Stimulated activated CD8-positive, alpha-beta memory T cell treated with anti-CD3 and anti-CD28 coated beads, Interleukin-15, amount 100 ng/mL, for 48 hours (primary cell): Measurements from ENCODE around the gene SORCS2.

Source experiments
- DNase-seq, 2 donors: peaks; one replicate each; pipeline ENCODE4 v3.0.0-alpha.2; 2020; ENCODE audit warnings: low read depth in 2 of 2

Gene SORCS2

GRCh38 chr4:7507381-7507780 lies 315.0 kb downstream of the SORCS2 start:
- no peak for DNase-seq

- no peak for DNase-seq
Measured at GRCh38 chr4:7510066-7510465, 317.7 kb downstream of the SORCS2 start.

- DNase-seq, result no peak
Measured at GRCh38 chr4:7510538-7510937, 318.2 kb downstream of the SORCS2 start.

- no peak for DNase-seq
Measured at GRCh38 chr4:7511525-7511924, 319.2 kb downstream of the SORCS2 start.

GRCh38 chr4:7512428-7512827 lies 320.1 kb downstream of the SORCS2 start:
- no peak for DNase-seq

- DNase-seq, result no peak
Measured at GRCh38 chr4:7512946-7513345, 320.6 kb downstream of the SORCS2 start.

- no peak for DNase-seq
Measured at GRCh38 chr4:7513671-7514070, 321.3 kb downstream of the SORCS2 start.

GRCh38 chr4:7514281-7514680 lies 321.9 kb downstream of the SORCS2 start:
- no peak for DNase-seq

- no peak for DNase-seq
Measured at GRCh38 chr4:7514789-7515188, 322.5 kb downstream of the SORCS2 start.

GRCh38 chr4:7515390-7515902 lies 323.1 kb downstream of the SORCS2 start:
- no peak for DNase-seq

- no peak for DNase-seq
Measured at GRCh38 chr4:7516096-7516772, 323.9 kb downstream of the SORCS2 start.

GRCh38 chr4:7516773-7517144 lies 324.4 kb downstream of the SORCS2 start:
- DNase-seq, result no peak

GRCh38 chr4:7518871-7519637 lies 326.7 kb downstream of the SORCS2 start:
- no peak for DNase-seq

GRCh38 chr4:7519638-7520376 lies 327.5 kb downstream of the SORCS2 start:
- no peak for DNase-seq

GRCh38 chr4:7521666-7522065 lies 329.3 kb downstream of the SORCS2 start:
- no peak for DNase-seq

- no peak for DNase-seq
Measured at GRCh38 chr4:7522452-7523220, 330.3 kb downstream of the SORCS2 start.

GRCh38 chr4:7523526-7523925 lies 331.2 kb downstream of the SORCS2 start:
- DNase-seq, result no peak

GRCh38 chr4:7524064-7524682 lies 331.8 kb downstream of the SORCS2 start:
- DNase-seq, result no peak

GRCh38 chr4:7524843-7525242 lies 332.5 kb downstream of the SORCS2 start:
- no peak for DNase-seq

GRCh38 chr4:7526491-7526890 lies 334.2 kb downstream of the SORCS2 start:
- no peak for DNase-seq

GRCh38 chr4:7526929-7527535 lies 334.7 kb downstream of the SORCS2 start:
- DNase-seq, result no peak
